ENCODE data around the gene CNGB1. TPM values are rescaled to one million over a fixed set of nuclear protein-coding genes. Genes with fewer than 3 reads are reported as not detected.
"Not testable (repeated sequence)": the region's sequence is repeated elsewhere in the genome, so short reads cannot be mapped to it uniquely, and the experiment has no call there.

Gene CNGB1
- total RNA-seq, 1 donor from 2014 or later = not detected

GRCh38 chr16:57888128-57888527, 82.8 kb downstream of the CNGB1 start:
- intact Hi-C loops (cut with micrococcal nuclease) = no loop called here
- Mint-ChIP-seq H3K4me1 (ENCODE audit: low read depth) (peaks cover 3% of the 10 kb centered on the region), H3K27me3 (ENCODE audit: low read depth) (peaks cover 33% of the 10 kb centered on the region), H3K9me3 (no peaks in the 10 kb centered on the region), H3K4me3 (ENCODE audit: low read depth) (no peak overlapping the region), H3K36me3 (ENCODE audit: low read depth) (no peaks in the 10 kb centered on the region), H3K27ac (no peak overlapping the region)
- DNase-seq (ENCODE audit: low spot score) = no peak

GRCh38 chr16:57887711-57888110, 83.2 kb downstream of the CNGB1 start:
- Mint-ChIP-seq H3K27me3 (ENCODE audit: low read depth) (peaks cover 34% of the 10 kb centered on the region), H3K4me1 (ENCODE audit: low read depth) (peaks cover under 1% of the 10 kb centered on the region), H3K9me3 (no peaks in the 10 kb centered on the region), H3K27ac (no peak overlapping the region), H3K4me3 (ENCODE audit: low read depth) (no peak overlapping the region), H3K36me3 (ENCODE audit: low read depth) (no peaks in the 10 kb centered on the region)
- intact Hi-C loops (cut with micrococcal nuclease) = no loop called here
- no peak for DNase-seq (ENCODE audit: low spot score)

GRCh38 chr16:57886427-57886826, 84.5 kb downstream of the CNGB1 start:
- no peak for DNase-seq (ENCODE audit: low spot score)
- no peaks in the 10 kb centered on the region for H3K4me1 Mint-ChIP-seq (ENCODE audit: low read depth)

GRCh38 chr16:57884655-57885133, 86.2 kb downstream of the CNGB1 start:
- Mint-ChIP-seq H3K4me3 (ENCODE audit: low read depth) (no peak overlapping the region), H3K27ac (no peak overlapping the region), H3K9me3 (no peaks in the 10 kb centered on the region), H3K36me3 (ENCODE audit: low read depth) (no peaks in the 10 kb centered on the region), H3K27me3 (ENCODE audit: low read depth) (peaks cover 41% of the 10 kb centered on the region), H3K4me1 (ENCODE audit: low read depth) (no peaks in the 10 kb centered on the region)
- intact Hi-C loops (cut with micrococcal nuclease) = no loop called here
- DNase-seq (ENCODE audit: low spot score) = no peak

More at GRCh38 chr16:57886427-57886826, 84.5 kb downstream of the CNGB1 start:
- Mint-ChIP-seq H3K9me3 (no peaks in the 10 kb centered on the region), H3K27me3 (ENCODE audit: low read depth) (peaks cover 42% of the 10 kb centered on the region), H3K4me3 (ENCODE audit: low read depth) (no peak overlapping the region), H3K36me3 (ENCODE audit: low read depth) (no peaks in the 10 kb centered on the region), H3K27ac (no peak overlapping the region)
- intact Hi-C loops (cut with micrococcal nuclease) = no loop called here

GRCh38 chr16:57883953-57884654, 86.8 kb downstream of the CNGB1 start:
- intact Hi-C loops (cut with micrococcal nuclease) = no loop called here
- no peak for DNase-seq (ENCODE audit: low spot score)
- Mint-ChIP-seq H3K4me1 (ENCODE audit: low read depth) (no peaks in the 10 kb centered on the region), H3K36me3 (ENCODE audit: low read depth) (no peaks in the 10 kb centered on the region), H3K27ac (no peak overlapping the region), H3K27me3 (ENCODE audit: low read depth) (peaks cover 41% of the 10 kb centered on the region), H3K9me3 (no peaks in the 10 kb centered on the region), H3K4me3 (ENCODE audit: low read depth) (no peak overlapping the region)

- no peak for DNase-seq (ENCODE audit: low spot score)
- Mint-ChIP-seq H3K27me3 (ENCODE audit: low read depth) (peaks cover 41% of the 10 kb centered on the region), H3K27ac (no peak overlapping the region), H3K4me1 (ENCODE audit: low read depth) (no peaks in the 10 kb centered on the region), H3K36me3 (ENCODE audit: low read depth) (no peaks in the 10 kb centered on the region), H3K4me3 (ENCODE audit: low read depth) (no peak overlapping the region), H3K9me3 (no peaks in the 10 kb centered on the region)
- intact Hi-C loops (cut with micrococcal nuclease) = no loop called here
Observed at GRCh38 chr16:57883480-57883879, 87.4 kb downstream of the CNGB1 start.

- H3K9me3 Mint-ChIP-seq = no peaks in the 10 kb centered on the region
- no peak overlapping the region for H3K27ac Mint-ChIP-seq
- no peaks in the 10 kb centered on the region for H3K4me1 Mint-ChIP-seq (ENCODE audit: low read depth)
- no peaks in the 10 kb centered on the region for H3K36me3 Mint-ChIP-seq (ENCODE audit: low read depth)
- H3K4me3 Mint-ChIP-seq (ENCODE audit: low read depth) = no peak overlapping the region
- intact Hi-C loops (cut with micrococcal nuclease) = no loop called here
- peaks cover 41% of the 10 kb centered on the region for H3K27me3 Mint-ChIP-seq (ENCODE audit: low read depth)
- DNase-seq (ENCODE audit: low spot score) = no peak
Observed at GRCh38 chr16:57882792-57883191, 88.1 kb downstream of the CNGB1 start.

- Mint-ChIP-seq H3K36me3 (ENCODE audit: low read depth) (no peaks in the 10 kb centered on the region), H3K27ac (no peak overlapping the region), H3K9me3 (no peaks in the 10 kb centered on the region), H3K4me1 (ENCODE audit: low read depth) (no peaks in the 10 kb centered on the region), H3K4me3 (ENCODE audit: low read depth) (no peak overlapping the region), H3K27me3 (ENCODE audit: low read depth) (peaks cover 41% of the 10 kb centered on the region)
- intact Hi-C loops (cut with micrococcal nuclease) = no loop called here
- no peak for DNase-seq (ENCODE audit: low spot score)
Observed at GRCh38 chr16:57882206-57882605, 88.7 kb downstream of the CNGB1 start.

- intact Hi-C loops (cut with micrococcal nuclease) = no loop called here
Observed at GRCh38 chr16:57878586-57878985, 92.3 kb downstream of the CNGB1 start.

GRCh38 chr16:57876210-57876609, 94.7 kb downstream of the CNGB1 start:
- no peaks in the 10 kb centered on the region for H3K9me3 Mint-ChIP-seq
- H3K36me3 Mint-ChIP-seq (ENCODE audit: low read depth) = no peaks in the 10 kb centered on the region
- H3K4me3 Mint-ChIP-seq (ENCODE audit: low read depth) = no peak overlapping the region
- H3K27ac Mint-ChIP-seq = no peak overlapping the region
- no peak for DNase-seq (ENCODE audit: low spot score)
- intact Hi-C loops (cut with micrococcal nuclease) = no loop called here
- no peaks in the 10 kb centered on the region for H3K4me1 Mint-ChIP-seq (ENCODE audit: low read depth)
- H3K27me3 Mint-ChIP-seq (ENCODE audit: low read depth) = peaks cover 11% of the 10 kb centered on the region

More at GRCh38 chr16:57878586-57878985, 92.3 kb downstream of the CNGB1 start:
- no peaks in the 10 kb centered on the region for H3K4me1 Mint-ChIP-seq (ENCODE audit: low read depth)
- no peaks in the 10 kb centered on the region for H3K9me3 Mint-ChIP-seq
- no peak overlapping the region for H3K27ac Mint-ChIP-seq
- H3K27me3 Mint-ChIP-seq (ENCODE audit: low read depth) = peaks cover 28% of the 10 kb centered on the region
- no peak for DNase-seq (ENCODE audit: low spot score)
- no peaks in the 10 kb centered on the region for H3K36me3 Mint-ChIP-seq (ENCODE audit: low read depth)
- no peak overlapping the region for H3K4me3 Mint-ChIP-seq (ENCODE audit: low read depth)

GRCh38 chr16:57875347-57875746, 95.6 kb downstream of the CNGB1 start:
- no peaks in the 10 kb centered on the region for H3K9me3 Mint-ChIP-seq

GRCh38 chr16:57873218-57873617, 97.7 kb downstream of the CNGB1 start:
- peaks cover 9% of the 10 kb centered on the region for H3K27me3 Mint-ChIP-seq (ENCODE audit: low read depth)
- no peaks in the 10 kb centered on the region for H3K9me3 Mint-ChIP-seq
- DNase-seq (ENCODE audit: low spot score) = no peak
- no peaks in the 10 kb centered on the region for H3K36me3 Mint-ChIP-seq (ENCODE audit: low read depth)
- intact Hi-C loops (cut with micrococcal nuclease) = no loop called here
- H3K27ac Mint-ChIP-seq = no peak overlapping the region
- no peak overlapping the region for H3K4me3 Mint-ChIP-seq (ENCODE audit: low read depth)
- H3K4me1 Mint-ChIP-seq (ENCODE audit: low read depth) = no peaks in the 10 kb centered on the region

More at GRCh38 chr16:57875347-57875746, 95.6 kb downstream of the CNGB1 start:
- Mint-ChIP-seq H3K36me3 (ENCODE audit: low read depth) (no peaks in the 10 kb centered on the region), H3K27ac (no peak overlapping the region), H3K27me3 (ENCODE audit: low read depth) (peaks cover 9% of the 10 kb centered on the region), H3K4me3 (ENCODE audit: low read depth) (no peak overlapping the region), H3K4me1 (ENCODE audit: low read depth) (no peaks in the 10 kb centered on the region)
- intact Hi-C loops (cut with micrococcal nuclease) = no loop called here
- DNase-seq (ENCODE audit: low spot score) = no peak

GRCh38 chr16:57872764-57873163, 98.2 kb downstream of the CNGB1 start:
- DNase-seq (ENCODE audit: low spot score); H3K4me3 Mint-ChIP-seq (ENCODE audit: low read depth); H3K27ac Mint-ChIP-seq; H3K4me1 Mint-ChIP-seq (ENCODE audit: low read depth); intact Hi-C loops (cut with micrococcal nuclease); H3K36me3 Mint-ChIP-seq (ENCODE audit: low read depth); H3K9me3 Mint-ChIP-seq; H3K27me3 Mint-ChIP-seq (ENCODE audit: low read depth): not testable (repeated sequence)

Measured in activated T-helper 2 cell treated with anti-CD3 and anti-CD28 coated beads, Interferon-gamma antibody, Interleukin-2, Interleukin-4, amounts not matched to agents 10 μg/mL and 5 μg/mL and 100 μg/mL, durations not matched to agents 14 hours and 24 hours and 36 hours (primary cell).